Ishikawa (cell line): ENCODE results near the gene BOLA3.

Source experiments
- CEBPB ChIP-seq: IDR thresholded peaks from 2 replicates; pipeline ENCODE4 v1.6.1; 2012
- CREB1 ChIP-seq: IDR thresholded peaks from 2 replicates; pipeline ENCODE4 v1.6.1; 2012; ENCODE audit warnings: low read depth
- EGR1 ChIP-seq: IDR thresholded peaks from 2 replicates; pipeline ENCODE4 v1.6.1; 2012
- EP300 ChIP-seq: IDR thresholded peaks from 2 replicates; pipeline ENCODE4 v1.6.1; 2012; ENCODE audit warnings: borderline replicate concordance
- FOXM1 ChIP-seq: IDR thresholded peaks from 2 replicates; pipeline ENCODE4 v1.6.1; 2012; ENCODE audit warnings: low read depth, borderline replicate concordance
- NFIC ChIP-seq: IDR thresholded peaks from 2 replicates; pipeline ENCODE4 v1.6.1; 2012
- RAD21 ChIP-seq: IDR thresholded peaks from 2 replicates; pipeline ENCODE4 v1.6.1; 2012; ENCODE audit warnings: low read depth
- REST ChIP-seq: IDR thresholded peaks from 2 replicates; pipeline ENCODE4 v1.6.1; 2012; ENCODE audit warnings: low read depth, mild to moderate bottlenecking
- TAF1 ChIP-seq: IDR thresholded peaks from 2 replicates; pipeline ENCODE4 v1.6.1; 2012; ENCODE audit warnings: low read depth, mild to moderate bottlenecking
- TCF12 ChIP-seq: IDR thresholded peaks from 2 replicates; pipeline ENCODE4 v1.6.1; 2012; ENCODE audit warnings: low read depth
- TEAD4 ChIP-seq: IDR thresholded peaks from 2 replicates; pipeline ENCODE4 v1.6.1; 2012
- YY1 ChIP-seq: IDR thresholded peaks from 2 replicates; pipeline ENCODE4 v1.6.1; 2012; ENCODE audit warnings: low read depth
- ZBTB7A ChIP-seq: IDR thresholded peaks from 2 replicates; pipeline ENCODE4 v1.6.1; 2012; ENCODE audit warnings: low read depth
- TF ChIP-seq, protein P1 (sequence below): IDR thresholded peaks from 2 replicates; pipeline ENCODE4 v1.6.1; 2012
- TF ChIP-seq, protein P2 (sequence below): IDR thresholded peaks from 2 replicates; pipeline ENCODE4 v1.6.1; 2012

The BOLA3 gene

DNA sequence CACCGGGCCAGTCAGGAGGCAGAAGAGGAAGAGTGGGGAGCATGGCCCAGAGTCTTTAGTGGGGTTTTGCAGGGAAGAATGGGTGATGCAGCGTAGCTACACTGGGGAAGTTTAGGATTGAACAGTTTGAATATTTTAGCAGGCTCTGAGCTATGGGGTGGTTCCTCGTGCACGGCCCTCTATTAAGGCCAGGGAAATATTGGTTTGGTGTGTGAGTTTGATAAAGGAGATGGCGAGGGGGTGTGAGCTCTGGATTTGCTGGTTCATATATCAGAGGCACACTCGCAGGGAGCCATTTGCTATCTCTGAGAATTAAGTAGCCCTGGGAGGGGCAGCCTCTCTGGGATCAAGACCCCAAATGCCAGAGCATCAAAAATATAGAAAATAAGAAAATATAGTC lies 50.1 kb downstream of the BOLA3 start:
- TF ChIP-seq EGR1 (no peak), EP300 (no peak), TCF12 (no peak), FOXM1 (no peak), RAD21 (no peak), TEAD4 (no peak), CREB1 (no peak), REST (no peak), YY1 (no peak)

GRCh38 chr2:74096052-74096451 lies 51.7 kb downstream of the BOLA3 start:
- TF ChIP-seq ZBTB7A (no peak), RAD21 (no peak), TCF12 (no peak), NFIC (no peak), TAF1 (no peak), EGR1 (no peak), CEBPB (no peak)

DNA sequence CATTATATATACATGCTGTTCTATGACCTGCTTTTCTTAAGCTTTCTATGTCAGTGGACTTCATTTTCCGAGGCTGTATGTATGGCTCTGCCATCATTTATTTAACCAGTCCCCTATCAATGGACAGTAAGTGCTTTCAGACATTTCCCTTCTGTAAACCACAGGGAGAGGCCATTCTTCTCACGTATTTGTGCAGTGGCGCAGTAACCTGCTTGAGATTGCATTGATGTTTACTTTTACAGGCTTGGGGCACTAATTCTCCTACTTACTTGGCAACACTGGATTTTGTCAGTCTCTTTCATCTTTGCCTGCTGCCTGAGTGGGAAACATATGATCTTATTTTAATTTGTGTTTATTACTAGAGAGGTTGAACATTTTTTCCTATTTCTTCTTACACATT lies 52.1 kb downstream of the BOLA3 start:
- TF ChIP-seq TEAD4 (no peak), EP300 (no peak), NFIC (no peak), FOXM1 (no peak), ZBTB7A (no peak), CREB1 (no peak), EGR1 (no peak), REST (no peak), RAD21 (no peak)
- TF ChIP-seq, protein P1, sequence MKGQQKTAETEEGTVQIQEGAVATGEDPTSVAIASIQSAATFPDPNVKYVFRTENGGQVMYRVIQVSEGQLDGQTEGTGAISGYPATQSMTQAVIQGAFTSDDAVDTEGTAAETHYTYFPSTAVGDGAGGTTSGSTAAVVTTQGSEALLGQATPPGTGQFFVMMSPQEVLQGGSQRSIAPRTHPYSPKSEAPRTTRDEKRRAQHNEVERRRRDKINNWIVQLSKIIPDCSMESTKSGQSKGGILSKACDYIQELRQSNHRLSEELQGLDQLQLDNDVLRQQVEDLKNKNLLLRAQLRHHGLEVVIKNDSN, result no peak
- TF ChIP-seq, protein P2, sequence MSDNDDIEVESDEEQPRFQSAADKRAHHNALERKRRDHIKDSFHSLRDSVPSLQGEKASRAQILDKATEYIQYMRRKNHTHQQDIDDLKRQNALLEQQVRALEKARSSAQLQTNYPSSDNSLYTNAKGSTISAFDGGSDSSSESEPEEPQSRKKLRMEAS, result no peak

DNA sequence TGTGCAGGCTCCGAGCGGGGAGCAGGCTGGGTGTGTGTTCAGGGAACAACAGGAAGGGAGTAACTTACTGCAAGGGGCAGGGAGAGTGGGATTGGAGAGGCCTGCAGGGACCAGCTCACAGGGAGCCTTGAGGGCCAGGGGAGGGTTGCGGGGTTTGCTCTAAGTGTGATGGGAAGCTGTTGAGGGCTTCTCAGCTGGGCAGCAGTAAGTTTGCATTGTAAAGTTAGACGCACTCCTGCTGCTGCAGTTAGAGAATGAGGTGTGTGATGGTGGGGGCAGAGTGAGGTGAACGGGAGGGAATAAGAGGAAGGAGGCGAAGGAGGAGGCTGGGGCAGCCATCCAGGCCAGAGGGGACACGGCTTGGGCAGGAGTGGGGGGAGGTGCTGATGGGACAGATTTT lies 53.4 kb downstream of the BOLA3 start:
- TF ChIP-seq CREB1 (no peak), RAD21 (no peak), TEAD4 (no peak), NFIC (no peak), ZBTB7A (no peak), FOXM1 (no peak), CEBPB (no peak), TAF1 (no peak), YY1 (no peak)
- TF ChIP-seq, protein P1, result no peak
- TF ChIP-seq, protein P2, result no peak

GRCh38 chr2:74093840-74094239 lies 53.9 kb downstream of the BOLA3 start:
- TF ChIP-seq, protein P2, result no peak

- TF ChIP-seq, protein P1, result no peak
- TF ChIP-seq ZBTB7A, result no peak
- TF ChIP-seq REST, result no peak
- TF ChIP-seq NFIC, result no peak
- no peak for TF ChIP-seq TEAD4
- TF ChIP-seq YY1, result no peak
- no peak for TF ChIP-seq EGR1
- TF ChIP-seq FOXM1, result no peak
Observed at GRCh38 chr2:74093426-74093825, 54.3 kb downstream of the BOLA3 start.
